Tibial nerve (tissue), 4 donors: ENCODE data around the gene PRKAG2.

ENCODE experiments used
- CTCF ChIP-seq, 5 experiments: fragments of 200-600 bp in 3 of 5; fragments of 450-650 bp in 2 of 5; sonication (generic) in 3 of 5; IDR thresholded peaks; one replicate each; pipeline ENCODE4 v1.5.1; 2016 to 2019; ENCODE audit warnings: antibody characterized with exemption in 5 of 5, mild to moderate bottlenecking in 3 of 5, moderate library complexity in 2 of 5
- EP300 ChIP-seq, 2 donors: sonication (generic); formaldehyde crosslinking; IDR thresholded peaks; one replicate each; pipeline ENCODE4 v1.6.1; 2017; ENCODE audit warnings: antibody characterized with exemption in 2 of 2, mild to moderate bottlenecking in 1 of 2
- POLR2A ChIP-seq, 2 donors: fragments of 450-650 bp; IDR thresholded peaks; one replicate each; pipeline ENCODE4 v1.6.1; 2017; ENCODE audit warnings: antibody characterized with exemption in 2 of 2, mild to moderate bottlenecking in 2 of 2, moderate library complexity in 2 of 2

GRCh38 chr7:151637781-151638261, 239.1 kb downstream of the PRKAG2 start:
- TF ChIP-seq POLR2A (IDR thresholded peaks at IDR 0.05) (no peak), CTCF (IDR thresholded peaks at IDR 0.05) (no peak), EP300 (IDR thresholded peaks at IDR 0.05) (no peak)
